Fibroblast of the aortic adventitia (primary cell): ENCODE results near the gene PAM. TPM values are rescaled to one million over a fixed set of nuclear protein-coding genes. Genes with fewer than 3 reads are reported as not detected.

Experiments used
- DNase-seq: peaks from one replicate; pipeline ENCODE4 v3.0.0-alpha.2; 2010; ENCODE audit warnings: low read depth
- H3K4me3 ChIP-seq: 2 replicates; pipeline ENCODE4 v1.5.1; 2011; ENCODE audit warnings: low read depth, mild to moderate bottlenecking, control low read depth, low read length, moderate library complexity
- total RNA-seq: library from RNA; depleted of rRNA; stranded (reverse); fragments of >200 nt; gene quantifications from 2 replicates; pipeline ENCODE4 v1.2.3, GENCODE V29; 2012; ENCODE audit warnings: low replicate concordance
- TF ChIP-seq, protein P1 (sequence below): IDR thresholded peaks from 2 replicates; pipeline ENCODE4 v1.5.1; 2011; ENCODE audit warnings: mild to moderate bottlenecking, low read length, control low read depth, inconsistent platforms; ENCODE audit not compliant: insufficient read depth

Gene PAM
- total RNA-seq, 1 donor: 528 TPM

DNA sequence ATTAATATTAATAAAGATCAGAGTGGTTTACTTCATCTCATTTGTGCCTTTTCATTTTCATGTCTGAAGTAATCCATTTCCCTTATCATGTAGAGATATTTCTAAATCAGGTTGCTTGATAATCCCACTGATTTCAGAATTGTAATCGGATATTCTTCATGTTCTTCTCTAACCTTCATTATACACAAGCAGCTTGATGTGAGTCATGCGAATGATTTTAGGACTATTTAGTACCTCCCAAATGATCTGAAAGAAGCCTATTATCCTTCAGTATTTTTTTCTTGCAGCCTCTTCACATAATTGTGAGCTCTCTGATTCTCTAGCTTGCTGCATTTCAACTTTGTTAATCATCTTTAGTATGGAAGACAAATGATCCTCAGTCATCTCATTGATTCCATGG, 182.8 kb downstream of the PAM start:
- TF ChIP-seq, protein P1, sequence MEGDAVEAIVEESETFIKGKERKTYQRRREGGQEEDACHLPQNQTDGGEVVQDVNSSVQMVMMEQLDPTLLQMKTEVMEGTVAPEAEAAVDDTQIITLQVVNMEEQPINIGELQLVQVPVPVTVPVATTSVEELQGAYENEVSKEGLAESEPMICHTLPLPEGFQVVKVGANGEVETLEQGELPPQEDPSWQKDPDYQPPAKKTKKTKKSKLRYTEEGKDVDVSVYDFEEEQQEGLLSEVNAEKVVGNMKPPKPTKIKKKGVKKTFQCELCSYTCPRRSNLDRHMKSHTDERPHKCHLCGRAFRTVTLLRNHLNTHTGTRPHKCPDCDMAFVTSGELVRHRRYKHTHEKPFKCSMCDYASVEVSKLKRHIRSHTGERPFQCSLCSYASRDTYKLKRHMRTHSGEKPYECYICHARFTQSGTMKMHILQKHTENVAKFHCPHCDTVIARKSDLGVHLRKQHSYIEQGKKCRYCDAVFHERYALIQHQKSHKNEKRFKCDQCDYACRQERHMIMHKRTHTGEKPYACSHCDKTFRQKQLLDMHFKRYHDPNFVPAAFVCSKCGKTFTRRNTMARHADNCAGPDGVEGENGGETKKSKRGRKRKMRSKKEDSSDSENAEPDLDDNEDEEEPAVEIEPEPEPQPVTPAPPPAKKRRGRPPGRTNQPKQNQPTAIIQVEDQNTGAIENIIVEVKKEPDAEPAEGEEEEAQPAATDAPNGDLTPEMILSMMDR: no peak
- DNase-seq: no peak
- H3K4me3 ChIP-seq: no peak overlapping the region

GRCh38 chr5:102941111-102941510, 186.0 kb downstream of the PAM start:
- no peak overlapping the region for H3K4me3 ChIP-seq
- DNase-seq: no peak
- TF ChIP-seq, protein P1: no peak

- TF ChIP-seq, protein P1: no peak
- H3K4me3 ChIP-seq: no peak overlapping the region
- no peak for DNase-seq
Observed at GRCh38 chr5:102946414-102946813, 191.3 kb downstream of the PAM start.

DNA sequence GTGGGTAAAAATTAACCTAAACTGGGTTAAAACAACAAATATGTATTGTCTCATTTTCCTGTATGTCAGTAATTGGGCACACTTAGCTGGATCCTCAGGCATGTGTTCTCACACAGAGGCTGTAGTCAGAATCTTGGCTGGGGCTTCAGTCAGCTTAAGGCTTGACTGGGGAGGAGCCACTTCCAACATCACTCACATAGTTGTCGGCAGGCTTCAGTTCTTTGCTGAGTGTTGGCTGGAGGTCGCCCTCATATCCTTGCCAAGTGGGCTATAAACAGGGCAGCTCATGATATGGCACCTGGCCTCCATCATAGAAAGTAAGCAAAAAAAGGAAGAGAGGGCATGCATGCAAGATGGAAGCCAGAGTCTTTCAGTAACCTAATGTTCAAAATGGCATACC, 191.9 kb downstream of the PAM start:
- no peak overlapping the region for H3K4me3 ChIP-seq
- TF ChIP-seq, protein P1: no peak
- DNase-seq: no peak

GRCh38 chr5:102955488-102955887, 200.4 kb downstream of the PAM start:
- no peak overlapping the region for H3K4me3 ChIP-seq
- TF ChIP-seq, protein P1: no peak
- DNase-seq: no peak

DNA sequence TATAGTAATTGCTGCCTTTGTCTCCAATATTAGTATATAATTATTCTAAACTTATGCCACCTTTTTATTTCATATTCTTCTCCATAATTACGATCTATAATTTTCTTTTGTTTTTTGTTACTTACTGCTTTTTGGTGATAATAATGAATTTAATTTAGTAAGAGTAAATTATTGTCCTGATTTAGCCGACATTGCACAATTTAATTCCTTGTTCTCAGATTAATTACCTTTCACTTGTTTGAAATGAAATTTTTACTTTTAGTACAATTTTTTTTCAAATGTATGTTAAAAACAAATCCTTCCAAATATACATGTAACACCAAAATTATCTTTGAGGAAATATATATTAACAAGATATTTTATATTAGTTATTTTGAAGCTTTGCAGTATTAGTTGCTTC, 201.5 kb downstream of the PAM start:
- no peak overlapping the region for H3K4me3 ChIP-seq
- no peak for DNase-seq
- TF ChIP-seq, protein P1: no peak

DNA sequence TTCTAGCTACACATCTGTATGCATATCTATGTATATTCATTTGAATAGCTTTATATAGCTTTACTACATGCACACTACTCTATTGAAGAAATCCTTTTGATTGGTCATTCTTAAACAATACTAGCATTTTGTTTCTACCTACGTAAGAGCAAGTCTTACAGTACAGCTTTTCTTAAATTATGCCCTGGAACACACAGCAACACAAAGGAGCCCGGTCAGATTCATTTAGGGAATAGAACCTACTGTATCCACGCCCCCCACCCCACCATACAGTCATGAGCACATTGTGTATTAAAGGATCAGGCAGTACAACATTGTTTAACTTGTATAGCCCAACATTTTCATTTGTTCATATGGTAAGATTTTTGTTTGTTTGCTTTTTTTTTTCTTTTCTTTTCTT, 202.0 kb downstream of the PAM start:
- TF ChIP-seq, protein P1: no peak
- no peak for DNase-seq
- no peak overlapping the region for H3K4me3 ChIP-seq
